Measurements from ENCODE around the gene SIRT6. TPM values are rescaled to one million over a fixed set of nuclear protein-coding genes. Genes with fewer than 3 reads are reported as not detected.
"Not testable (repeated sequence)": the region's sequence is repeated elsewhere in the genome, so short reads cannot be mapped to it uniquely, and the experiment has no call there.

Gene SIRT6
- 24.2 and 27.4 TPM in 2 replicates for total RNA-seq (2014; rRNA removed; shearing (Covaris generic))

DNA sequence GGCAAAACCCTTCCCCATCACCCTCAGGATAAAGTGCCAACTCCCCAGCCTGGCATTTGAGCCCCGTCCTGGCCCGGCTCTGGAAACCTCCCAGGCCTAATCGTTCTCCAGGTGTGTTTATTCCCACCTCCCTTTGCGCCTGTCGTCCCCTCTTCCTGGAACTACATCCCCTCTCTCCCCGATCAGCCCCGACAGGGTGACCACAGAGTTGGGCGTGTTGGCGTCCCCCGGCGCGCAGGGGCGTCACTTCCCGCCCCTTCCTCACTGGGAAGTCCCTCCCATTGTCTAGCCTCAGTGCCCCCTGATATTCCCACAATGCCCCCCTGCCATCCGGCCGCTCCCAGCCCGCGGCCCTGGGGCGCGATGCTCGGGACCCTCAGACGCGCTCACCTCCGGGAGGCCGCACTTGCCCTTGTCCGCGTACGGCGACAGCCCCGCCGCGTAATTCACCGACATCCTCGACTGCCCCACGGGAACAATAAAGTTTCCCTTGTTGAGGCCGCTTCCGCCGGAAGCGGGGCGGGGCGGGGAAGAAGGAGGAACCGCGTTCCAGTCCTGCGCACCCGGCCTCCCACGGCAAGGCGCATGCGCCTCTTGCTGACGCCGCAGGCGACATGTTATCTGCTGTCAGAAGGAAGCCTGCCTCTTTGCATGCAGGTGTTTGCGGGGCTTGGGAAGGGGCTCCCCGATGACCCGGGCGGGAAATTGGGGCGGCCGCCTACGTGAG is at the start of gene SIRT6, which contains the start of gene ANKRD24:
SIRT6 (minus strand) TSS at position 480 of the 727 bp plus-strand sequence; CDS start at position 456, 24 bp downstream.
ANKRD24 (plus strand) TSS at position 606 of the 727 bp plus-strand sequence. CDS start 3,737 bp downstream, outside the sequence.
- peak; percentile 86 for DNase-seq (ENCODE audit: low spot score)

DNA sequence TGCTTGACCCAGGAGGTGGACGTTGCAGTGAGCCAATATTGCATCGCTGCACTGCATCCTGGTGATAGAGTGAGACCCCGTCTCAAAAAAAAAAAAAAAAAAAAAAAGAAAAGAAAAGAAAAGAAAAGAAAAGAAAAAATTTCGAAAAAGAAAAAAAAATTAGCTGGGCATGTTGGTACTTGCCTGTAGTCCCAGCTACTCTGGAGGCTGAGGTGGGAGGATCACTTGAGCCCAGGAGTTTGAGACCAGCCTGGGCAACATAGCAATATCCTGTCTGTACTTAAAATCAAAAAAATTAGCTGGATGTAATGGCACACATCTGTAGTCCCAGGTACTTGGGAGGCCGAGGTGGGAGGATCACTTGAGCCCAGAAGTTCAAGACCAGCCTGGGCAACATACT is 49.8 kb upstream of the SIRT6 start:
- not testable (repeated sequence) for DNase-seq (ENCODE audit: low spot score)

DNA sequence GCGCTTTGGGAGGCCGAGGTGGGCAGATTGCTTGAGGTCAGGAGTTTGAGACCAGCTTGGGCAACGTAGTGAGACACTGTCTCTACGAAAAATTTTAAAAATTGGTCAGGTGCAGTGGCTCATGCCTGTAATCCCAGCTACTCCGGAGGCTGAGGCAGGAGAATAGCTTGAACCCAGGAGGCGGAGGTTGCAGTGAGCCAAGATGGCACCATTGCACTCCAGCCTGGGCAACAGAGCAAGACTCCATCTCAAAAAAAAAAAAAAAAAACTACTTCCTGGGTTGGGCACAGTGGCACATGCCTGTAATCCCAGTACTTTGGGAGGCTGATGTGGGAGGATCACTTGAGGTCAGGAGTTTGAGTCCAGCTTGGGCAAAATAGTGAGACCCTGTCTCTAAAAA is 49.2 kb upstream of the SIRT6 start:
- not testable (repeated sequence) for DNase-seq (ENCODE audit: low spot score)

DNA sequence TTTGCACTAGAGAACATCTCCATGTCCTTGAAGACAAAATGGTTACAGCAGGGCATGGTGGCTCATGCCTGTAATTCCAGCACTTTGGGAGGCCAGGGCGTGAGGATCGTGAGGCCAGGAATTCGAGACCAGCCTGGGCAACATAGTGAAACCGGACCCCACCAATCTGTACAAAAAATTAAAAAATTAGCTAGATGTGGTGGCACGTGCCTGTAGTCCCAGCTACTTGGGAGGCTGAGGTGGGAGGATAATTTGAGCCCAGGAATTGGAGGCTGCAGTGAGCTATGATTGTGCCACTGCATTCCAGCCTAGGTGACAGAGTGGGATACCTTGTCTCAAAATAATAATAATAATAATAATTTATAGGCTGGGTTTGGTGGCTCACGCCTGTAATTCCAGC is 47.9 kb upstream of the SIRT6 start:
- not testable (repeated sequence) for DNase-seq (ENCODE audit: low spot score)

DNA sequence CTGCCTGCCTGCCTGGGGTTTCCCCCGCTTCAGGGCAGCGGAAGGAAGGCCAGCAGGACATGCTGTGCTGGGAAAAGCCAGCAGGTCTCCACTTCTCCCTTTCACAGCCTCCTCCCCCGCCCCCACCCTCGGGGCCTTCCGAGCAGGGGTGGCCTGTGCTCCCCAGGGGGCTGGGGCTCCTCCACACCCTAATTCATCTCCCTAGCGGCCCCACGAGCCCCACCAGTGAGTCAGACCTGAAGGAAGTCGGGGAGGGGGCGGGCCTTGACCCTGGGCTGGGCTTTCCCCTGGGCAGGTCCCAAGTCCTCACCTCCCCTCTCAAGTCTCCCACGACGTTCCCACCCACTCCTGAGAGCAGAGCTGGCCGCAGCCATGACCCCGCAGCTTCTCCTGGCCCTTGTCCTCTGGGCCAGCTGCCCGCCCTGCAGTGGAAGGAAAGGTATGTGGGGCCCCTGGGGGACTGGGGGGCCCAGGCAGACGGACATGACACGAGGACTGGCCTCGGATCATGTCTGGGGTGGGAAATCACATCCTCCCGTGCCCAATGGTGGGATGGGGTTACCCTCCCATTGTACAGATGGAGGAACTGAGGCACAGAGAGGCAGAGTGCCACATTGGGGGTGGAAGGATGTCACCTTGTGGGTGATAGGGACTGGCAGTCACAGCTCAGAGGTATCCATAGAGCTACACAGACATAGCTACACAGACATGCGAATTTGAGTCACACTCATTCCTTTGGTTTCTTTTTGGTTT is 47.0 kb upstream of the SIRT6 start, which contains the start of gene EBI3:
EBI3 (plus strand) TSS at position 345 of the 753 bp plus-strand sequence; CDS start at position 373, 28 bp downstream.
- no peak for DNase-seq (ENCODE audit: low spot score)

DNA sequence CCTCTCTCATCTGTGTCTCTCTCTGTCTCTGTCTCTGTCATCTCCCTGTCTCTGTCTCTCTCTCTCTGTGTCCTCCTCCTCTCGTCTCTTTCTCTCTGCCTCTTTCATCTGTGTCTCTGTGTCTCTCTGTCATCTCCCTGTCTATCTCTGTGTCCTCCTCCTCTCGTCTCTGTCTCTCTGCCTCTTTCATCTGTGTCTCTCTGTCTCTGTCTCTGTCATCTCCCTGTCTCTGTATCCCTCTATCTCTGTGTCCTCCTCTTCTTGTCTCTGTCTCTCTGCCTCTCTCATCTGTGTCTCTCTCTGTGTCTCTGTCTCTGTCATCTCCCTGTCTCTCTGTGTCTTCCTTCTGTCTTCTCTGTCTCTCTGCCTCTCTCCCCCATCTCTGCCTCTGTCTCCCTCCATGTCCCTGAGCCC is 46.4 kb upstream of the SIRT6 start:
- DNase-seq (ENCODE audit: low spot score) = no peak

DNA sequence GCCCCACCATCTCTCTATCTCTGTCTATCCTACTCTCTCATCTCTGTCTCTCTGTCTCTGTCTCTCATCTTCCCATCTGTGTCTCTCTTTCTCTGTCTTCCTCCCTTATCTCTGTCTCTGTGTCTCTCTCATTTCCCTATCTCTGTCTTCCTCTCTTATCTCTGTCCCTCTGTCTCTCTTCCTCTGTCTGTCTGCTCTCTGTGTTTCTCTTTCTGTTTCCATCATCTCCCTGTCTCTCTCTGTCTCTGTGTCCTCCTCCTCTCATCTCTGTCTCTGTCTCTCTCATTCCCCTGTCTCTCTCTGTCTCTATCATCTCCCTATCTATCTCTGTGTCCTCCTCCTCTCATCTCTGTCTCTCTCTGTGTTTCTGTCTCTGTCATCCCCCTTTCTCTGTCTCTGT is 45.4 kb upstream of the SIRT6 start:
- DNase-seq (ENCODE audit: low spot score) = no peak

DNA sequence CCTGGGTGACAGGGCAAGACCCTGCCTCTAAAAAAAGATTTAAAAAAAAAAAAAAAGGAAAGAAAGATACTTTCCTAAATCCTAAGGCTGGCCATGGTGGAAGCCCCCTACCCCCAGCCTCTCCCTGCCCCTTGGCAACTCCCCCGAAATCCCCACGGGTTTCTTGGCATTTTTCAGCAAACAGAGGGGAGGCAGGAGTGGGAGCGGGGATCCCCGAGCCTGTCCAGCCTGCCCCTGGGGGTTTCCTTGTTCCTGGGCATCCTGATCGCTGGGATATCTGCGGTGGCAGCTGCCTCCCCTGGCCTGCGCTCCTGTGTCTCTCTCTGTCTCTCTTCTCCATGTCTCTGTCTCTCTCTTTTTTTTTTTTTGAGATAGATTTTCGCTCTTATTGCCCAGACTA is 43.5 kb upstream of the SIRT6 start:
- DNase-seq (ENCODE audit: low spot score) = no peak

DNA sequence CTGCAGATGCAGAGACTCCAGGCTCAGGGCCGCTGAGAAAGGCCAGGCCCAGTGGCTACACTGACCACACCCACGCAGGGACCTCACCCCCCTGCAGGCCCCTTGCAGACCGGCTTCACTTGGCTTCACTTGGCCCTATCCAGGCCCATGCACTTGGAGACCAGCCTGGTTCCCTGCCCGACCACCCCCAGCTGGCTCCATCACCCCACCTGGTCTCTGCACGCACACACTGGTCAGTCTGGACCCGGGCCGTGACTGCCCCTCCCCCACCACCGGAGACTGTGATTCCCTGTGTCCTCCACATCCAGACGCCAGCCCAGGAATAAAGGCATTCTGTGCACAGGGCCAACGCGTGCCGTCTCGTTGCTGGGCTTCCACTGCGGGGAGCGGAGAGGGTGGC is 42.1 kb upstream of the SIRT6 start:
- no peak for DNase-seq (ENCODE audit: low spot score)

DNA sequence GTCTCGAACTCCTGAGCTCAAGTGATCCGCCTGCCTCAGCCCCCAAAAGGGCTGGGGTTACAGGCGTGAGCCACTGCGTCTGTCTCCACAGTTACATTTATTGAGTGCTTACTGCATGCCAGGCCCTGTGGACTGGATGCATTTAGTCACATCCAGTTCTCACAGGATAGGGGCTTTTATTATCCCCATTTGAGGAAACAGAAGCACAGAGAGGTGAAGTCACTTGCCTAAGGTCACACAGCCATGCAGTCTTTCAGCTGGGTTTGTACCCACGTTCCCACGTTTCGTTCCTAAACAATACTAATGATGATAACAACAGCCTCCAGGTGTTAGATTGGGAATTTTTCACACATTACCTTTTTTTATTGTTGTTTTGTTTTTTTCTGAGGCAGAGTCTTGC is 37.8 kb upstream of the SIRT6 start:
- no peak for DNase-seq (ENCODE audit: low spot score)

DNA sequence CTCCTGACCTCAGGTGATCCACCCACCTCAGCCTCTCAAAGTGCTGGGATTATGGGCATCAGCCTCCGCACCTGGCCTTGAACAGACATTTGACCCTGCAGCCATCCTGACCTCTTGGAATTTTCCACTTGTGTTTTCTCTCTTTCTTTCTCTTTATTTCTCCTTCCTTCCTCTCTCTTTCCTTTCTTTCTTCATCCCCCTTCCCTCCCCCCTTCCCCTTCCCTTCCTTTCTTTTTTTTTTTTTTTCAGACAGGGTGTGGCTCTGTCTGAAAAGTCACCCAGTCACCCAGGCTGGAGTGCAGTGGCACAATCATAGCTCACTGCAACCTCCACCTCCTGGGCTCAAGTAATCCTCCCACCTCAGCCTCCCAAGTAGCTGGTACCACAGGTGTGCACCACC is 36.2 kb upstream of the SIRT6 start:
- DNase-seq (ENCODE audit: low spot score) = not testable (repeated sequence)

DNA sequence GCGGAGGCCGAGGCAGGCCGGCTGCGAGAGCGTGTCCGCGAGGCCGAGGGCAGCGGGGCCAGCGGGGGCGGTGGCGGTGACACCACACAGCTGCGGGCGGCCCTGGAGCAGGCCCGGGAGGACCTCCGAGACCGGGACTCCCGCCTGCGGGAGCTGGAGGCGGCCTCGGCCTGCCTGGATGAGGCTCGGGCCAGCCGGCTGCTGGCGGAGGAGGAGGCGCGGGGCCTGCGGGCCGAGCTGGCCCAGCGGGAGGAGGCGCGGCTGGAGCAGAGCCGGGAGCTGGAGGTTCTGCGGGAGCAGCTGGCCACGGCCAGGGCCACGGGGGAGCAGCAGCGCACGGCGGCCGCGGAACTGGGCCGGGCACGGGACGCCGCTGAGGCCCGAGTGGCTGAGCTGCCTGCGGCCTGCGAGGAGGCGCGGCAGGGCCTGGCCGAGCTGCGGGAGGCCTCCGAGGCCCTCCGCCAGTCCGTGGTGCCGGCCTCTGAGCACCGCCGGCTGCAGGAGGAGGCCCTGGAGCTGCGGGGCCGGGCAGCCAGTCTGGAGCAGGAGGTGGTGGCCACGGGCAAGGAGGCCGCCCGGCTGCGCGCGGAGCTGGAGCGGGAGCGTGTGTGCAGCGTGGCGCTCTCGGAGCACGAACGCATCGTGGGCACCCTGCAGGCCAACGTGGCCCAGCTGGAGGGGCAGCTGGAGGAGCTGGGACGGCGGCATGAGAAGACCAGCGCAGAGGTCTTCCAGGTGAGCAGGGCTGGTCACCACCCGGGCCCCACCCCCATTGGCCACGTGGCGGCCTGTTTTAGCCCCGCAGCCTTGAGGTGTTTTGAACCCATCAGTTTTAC is 35.3 kb upstream of the SIRT6 start:
- no peak for DNase-seq (ENCODE audit: low spot score)

DNA sequence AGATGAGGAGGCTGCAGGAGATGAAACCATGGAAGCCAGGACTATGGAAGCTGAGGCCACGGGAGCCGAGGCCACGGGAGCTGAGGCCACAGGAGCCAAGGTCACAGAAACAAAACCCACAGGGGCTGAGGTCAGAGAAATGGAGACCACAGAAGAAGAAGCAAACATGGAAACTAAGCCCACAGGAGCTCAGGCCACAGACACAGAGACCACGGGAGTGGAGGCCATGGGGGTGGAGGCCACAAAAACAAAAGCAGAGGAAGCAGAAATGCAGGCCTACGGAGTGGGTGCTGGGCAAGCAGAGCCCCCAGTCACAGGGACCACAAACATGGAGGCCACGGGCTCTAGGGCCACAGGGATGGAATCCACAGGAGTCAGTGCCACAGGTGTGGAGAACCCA is 34.5 kb upstream of the SIRT6 start:
- no peak for DNase-seq (ENCODE audit: low spot score)

DNA sequence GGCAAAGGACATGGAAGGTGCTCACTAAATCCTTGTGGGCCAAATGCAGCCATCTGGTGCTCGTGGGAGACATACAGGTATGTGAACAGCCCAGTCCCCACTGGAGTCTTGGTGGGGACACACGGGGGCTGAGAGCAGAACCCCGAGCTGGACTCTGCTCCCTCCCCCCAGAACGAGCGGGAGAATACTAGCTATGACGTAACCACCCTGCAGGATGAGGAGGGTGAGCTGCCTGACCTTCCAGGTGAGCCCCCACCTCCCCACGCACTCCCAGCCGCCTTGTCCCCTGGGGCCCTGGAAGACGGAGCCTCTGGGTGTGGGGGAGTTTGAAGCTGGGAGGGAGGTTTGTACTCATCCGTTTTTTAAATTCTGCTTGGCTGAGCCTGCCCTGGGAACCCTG is 33.4 kb upstream of the SIRT6 start:
- DNase-seq (ENCODE audit: low spot score) = no peak

DNA sequence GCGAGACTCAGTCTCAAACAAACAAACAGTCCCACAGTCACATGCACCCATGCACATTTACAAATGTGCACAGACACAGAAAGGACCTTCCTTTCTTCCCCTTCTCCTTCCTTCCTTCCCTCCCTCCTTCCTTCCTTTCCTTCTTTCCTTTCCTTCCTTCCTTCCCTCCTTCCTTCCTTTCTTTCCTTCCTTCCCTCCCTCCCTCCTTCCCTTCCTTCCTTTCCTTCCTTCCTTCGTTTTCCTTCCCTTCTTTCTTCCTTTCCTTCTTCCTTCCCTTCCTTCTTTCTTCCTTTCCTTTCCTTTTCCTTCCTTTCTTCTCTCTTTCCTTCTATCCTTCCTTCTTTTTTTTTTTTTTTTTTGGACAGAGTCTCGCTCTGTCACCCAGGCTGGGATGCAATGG is 30.8 kb upstream of the SIRT6 start:
- no peak for DNase-seq (ENCODE audit: low spot score)

DNA sequence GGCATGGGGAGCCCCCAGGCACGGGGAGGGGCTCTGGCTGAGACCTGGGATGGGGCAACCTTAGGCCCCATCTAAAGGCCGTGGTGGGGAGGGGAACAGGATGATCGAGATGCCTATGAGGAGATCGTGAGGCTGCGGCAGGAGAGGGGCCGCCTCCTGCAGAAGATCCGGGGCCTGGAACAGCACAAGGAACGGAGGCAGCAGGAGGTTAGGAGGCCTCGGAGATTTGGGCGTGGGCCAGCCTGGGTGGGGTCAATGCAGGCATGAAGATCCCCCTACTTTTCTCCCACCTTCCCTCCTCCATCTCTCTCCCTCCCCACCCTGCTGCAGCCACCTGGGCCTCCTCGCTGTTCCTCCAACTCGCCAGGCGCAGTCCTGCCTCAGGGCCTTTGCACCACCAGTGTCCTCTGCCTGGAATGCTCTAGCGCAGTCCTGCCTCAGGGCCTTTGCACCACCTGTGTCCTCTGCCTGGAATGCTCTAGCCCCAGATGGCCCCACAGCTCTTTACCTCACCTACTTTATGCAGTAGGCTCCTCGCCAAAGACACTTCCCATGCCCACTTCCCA is 27.9 kb upstream of the SIRT6 start:
- no peak for DNase-seq (ENCODE audit: low spot score)

DNA sequence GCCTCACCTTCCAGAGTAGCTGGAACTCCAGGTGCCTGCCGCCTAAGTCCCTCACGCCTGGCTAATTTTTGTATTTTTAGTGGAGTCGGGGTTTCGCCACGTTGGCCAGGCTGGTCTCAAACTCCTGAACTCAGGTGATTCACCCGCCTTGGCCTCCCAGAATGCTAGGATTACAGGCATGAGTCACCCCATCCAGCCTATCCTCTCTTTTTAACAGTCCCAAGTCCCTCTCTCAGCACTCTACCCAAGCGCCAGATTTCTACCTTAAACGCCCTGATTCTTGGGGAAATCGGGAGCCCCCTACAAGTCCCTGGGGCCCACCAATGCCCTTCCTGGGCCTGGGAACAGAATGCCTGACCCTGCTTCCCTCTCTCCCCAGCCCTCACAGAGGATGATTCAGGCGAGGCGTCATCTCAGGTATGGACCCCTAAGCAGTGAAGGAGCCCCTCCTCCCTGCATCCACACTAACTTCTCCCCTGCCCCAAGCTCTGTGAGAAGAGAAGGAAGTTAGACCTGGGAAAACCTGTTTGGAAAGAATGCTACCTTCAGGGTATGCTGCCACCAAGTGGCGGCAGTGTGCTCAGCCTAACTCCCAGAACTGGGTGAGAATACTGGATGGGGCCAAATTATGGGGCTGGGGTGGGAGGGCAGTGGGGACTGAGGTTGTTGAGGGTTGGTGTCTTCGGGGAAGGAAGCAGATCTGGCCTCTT is 26.2 kb upstream of the SIRT6 start:
- peak; percentile 68 for DNase-seq (ENCODE audit: low spot score)

DNA sequence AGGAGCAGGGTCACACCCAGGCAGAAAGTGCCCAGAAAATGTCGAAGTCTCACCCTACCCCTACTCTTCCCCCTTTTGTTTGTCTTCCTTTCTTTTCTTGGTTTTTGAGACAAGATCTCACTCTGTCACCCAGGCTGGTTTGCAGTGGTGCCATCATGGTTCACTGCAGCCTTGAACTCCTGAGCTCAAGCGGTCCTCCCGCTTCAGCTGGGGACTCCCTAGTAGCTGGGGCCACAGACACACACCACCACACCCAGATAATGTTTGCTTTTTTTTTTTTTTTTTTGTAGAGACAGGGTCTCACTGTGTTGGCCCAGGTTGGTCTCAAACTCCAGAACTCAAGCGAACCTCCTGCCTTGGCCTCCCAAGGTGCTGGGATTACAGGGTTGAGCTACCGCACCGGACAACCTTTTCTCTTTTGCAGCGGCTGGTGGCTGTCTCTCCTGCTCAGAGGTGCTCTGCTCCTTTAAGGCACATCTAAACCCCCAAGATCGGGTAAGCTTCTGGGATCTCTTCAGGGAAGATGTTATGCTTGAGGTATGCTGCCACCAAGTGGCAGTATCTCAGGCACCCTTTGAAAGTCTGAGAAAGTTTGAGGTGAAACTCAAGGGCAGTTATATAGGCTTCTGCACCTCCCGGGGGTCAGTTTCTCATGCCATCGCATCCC is 24.6 kb upstream of the SIRT6 start:
- peak; percentile 49 for DNase-seq (ENCODE audit: low spot score)

DNA sequence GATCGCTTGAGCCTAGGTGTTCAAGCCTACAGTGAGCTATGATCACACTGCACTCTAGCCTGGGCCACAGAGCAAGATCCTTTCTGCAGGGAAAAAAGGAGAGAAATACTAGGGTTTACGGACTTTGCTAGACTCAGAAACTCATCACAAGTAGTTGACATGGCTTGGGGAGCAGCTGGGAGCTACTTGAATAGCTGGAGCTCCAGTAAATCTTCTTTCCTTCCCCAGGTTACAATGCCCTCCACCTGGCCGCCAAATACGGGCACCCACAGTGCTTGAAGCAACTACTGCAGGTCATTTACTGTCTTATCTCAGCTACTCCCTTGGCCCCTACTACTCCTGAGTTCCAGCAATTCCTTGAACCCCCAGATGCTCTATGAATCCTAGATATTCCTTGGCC is 19.4 kb upstream of the SIRT6 start:
- DNase-seq (ENCODE audit: low spot score) = no peak

DNA sequence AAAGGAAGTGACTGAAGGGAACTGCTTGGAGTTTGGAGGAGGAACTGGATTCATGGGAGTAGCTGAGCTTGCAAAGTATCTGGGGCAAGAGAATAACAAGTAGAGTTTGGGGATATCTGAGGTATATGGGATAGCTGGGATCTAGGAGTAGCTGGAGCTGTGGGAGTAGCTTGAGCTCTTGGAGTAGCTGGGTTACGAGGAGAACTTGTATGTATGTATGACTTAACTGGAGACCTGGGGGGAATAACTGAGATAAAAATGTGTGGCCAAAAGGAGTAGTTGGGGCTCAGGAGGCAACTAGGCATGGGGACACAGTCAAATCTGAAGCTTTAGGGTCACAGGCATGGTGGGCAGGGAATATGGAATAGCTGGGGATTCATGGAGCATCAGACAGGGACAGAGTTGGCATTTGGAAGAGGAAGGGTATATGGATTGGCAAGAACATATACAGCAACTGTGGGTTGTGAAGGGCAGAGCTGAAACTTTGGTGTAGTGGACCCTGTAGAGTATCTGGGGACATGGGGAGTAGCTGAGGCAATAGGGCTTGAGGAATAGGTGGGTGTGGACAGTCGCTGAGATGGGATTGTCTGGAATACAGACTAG is 18.7 kb upstream of the SIRT6 start:
- DNase-seq (ENCODE audit: low spot score) = no peak

Data from HT-29 (cell line).